Cardiac fibroblast (primary cell): ENCODE data around the gene NOC2L.

Experiments
- DNase-seq, 2 donors: peaks; one replicate each; pipeline versions ENCODE4 v3.0.0 to v3.0.0-alpha.2; 2010; ENCODE audit warnings: low read depth in 2 of 2
- H3K4me3 ChIP-seq, 2 donors: replicated peaks in 1 of 2; 1 replicate in 1 of 2; 2 replicates in 1 of 2; pipeline ENCODE4 v1.5.1; 2011; ENCODE audit warnings: low read depth in 2 of 2, low read length in 2 of 2, mild to moderate bottlenecking in 2 of 2, moderate library complexity in 1 of 2
- TF ChIP-seq, protein P1 (sequence below): IDR thresholded peaks from one replicate; pipeline ENCODE4 v1.5.1; 2011; ENCODE audit warnings: low read depth, mild to moderate bottlenecking, low read length, inconsistent platforms

The NOC2L gene

DNA sequence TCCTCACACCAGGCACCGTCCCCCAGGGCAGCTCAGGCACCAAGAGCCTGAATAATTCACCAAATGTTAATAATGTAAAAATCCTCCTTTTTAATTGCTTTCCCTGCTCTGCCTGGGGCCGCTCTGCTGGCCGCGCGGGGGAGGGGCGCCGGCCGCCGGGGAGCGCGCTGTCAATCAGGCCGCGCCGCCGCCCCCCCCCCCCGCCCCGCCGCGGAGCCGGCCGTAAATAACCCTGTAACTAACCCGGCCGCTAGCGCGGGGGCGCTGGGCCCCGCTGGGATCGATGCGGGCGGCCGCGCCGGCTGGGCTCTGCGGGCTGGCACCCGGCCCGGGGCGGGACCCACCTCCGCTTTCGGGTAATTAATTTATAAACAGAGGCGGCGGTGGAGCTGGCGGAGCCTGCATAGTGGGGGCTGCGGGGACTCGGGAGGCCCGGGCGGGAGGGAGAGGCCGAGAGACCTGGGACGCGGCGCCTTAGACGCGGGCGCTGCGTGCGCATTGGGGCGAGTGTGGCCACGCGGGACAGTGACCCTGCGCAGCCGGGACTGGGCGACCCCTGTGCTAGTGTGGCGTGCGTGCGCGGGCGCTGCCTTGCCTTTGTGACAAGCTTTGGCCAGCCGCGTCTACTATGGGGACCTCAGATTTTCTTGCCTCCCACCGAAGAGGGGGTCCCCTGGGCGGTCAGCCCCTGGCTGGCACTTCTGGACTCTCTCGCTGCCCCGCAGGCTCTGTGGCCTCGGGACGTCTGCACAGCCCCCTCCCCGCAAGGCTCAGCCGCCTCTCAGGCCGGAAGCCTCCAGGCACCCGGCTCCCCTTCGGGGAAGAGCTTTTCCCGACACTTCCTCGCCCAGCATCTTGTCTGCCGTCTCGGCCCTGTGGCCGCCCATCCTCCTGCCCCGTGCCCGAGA lies 18.7 kb downstream of the NOC2L start:
- peak overlapping the region; percentile 15 to 24 for H3K4me3 ChIP-seq
- DNase-seq: peak in 1 of 2 donors; percentile 72
- TF ChIP-seq, protein P1, sequence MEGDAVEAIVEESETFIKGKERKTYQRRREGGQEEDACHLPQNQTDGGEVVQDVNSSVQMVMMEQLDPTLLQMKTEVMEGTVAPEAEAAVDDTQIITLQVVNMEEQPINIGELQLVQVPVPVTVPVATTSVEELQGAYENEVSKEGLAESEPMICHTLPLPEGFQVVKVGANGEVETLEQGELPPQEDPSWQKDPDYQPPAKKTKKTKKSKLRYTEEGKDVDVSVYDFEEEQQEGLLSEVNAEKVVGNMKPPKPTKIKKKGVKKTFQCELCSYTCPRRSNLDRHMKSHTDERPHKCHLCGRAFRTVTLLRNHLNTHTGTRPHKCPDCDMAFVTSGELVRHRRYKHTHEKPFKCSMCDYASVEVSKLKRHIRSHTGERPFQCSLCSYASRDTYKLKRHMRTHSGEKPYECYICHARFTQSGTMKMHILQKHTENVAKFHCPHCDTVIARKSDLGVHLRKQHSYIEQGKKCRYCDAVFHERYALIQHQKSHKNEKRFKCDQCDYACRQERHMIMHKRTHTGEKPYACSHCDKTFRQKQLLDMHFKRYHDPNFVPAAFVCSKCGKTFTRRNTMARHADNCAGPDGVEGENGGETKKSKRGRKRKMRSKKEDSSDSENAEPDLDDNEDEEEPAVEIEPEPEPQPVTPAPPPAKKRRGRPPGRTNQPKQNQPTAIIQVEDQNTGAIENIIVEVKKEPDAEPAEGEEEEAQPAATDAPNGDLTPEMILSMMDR: no peak

DNA sequence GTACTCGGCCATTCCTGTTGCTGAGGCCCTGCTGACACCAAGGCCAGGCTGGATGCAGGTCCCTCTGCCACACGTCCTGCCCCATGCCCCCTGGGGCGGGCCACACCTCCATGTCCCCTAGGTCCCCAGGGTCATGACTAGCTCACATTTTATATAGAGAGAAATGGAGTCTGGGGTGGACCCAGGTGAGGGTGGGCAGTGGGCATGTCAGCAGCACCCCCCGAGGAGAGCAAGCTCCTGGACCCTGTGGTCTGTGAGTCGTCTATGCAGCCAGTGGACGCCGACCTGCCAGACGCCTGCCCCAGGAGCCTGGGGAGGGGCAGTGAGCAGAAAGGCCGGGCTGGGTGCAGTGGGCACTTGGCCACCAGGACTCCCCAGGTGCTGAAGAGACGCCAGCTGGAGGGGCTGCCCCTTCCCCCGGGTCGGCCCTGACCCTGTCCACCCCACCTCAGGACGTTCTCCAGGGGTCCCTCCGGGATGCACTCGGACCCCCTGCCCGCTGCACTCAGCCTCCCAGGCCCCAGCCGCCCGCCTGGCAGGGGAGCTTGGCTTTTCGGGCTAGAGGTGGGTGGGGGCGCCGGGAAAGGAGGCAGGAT lies 19.4 kb downstream of the NOC2L start:
- TF ChIP-seq, protein P1: no peak
- H3K4me3 ChIP-seq: no peak overlapping the region
- no peak for DNase-seq

DNA sequence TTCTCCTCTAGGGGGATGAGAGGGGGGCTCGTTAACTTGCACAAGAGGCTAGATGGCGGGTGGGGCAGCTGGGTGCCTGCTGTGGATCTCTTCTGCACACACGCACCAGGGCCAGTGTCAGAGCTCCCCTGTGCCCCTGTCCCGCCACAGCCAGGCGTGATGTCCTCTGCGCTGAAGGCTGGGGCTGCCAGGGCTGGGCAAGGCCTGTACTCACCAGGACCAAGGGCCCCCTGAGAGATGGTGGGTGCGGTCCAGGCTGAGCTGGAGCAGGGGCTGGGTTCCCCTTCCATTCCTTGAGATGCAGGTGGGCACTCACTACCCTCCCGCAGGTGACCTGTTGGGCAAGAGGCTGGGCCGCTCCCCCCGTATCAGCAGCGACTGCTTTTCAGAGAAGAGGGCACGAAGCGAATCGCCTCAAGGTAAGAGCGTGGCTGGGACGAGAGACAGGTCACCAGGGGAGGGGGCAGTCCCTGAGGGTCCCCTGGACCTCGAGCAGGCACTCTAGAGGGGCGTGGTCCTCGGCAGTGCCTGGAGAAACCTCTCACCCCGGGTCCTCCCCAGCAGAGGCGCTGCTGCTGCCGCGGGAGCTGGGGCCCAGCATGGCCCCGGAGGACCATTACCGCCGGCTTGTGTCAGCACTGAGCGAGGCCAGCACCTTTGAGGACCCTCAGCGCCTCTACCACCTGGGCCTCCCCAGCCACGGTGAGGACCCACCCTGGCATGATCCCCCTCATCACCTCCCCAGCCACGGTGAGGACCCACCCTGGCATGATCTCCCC lies 20.2 kb downstream of the NOC2L start:
- TF ChIP-seq, protein P1: no peak
- no peak overlapping the region for H3K4me3 ChIP-seq
- no peak for DNase-seq

DNA sequence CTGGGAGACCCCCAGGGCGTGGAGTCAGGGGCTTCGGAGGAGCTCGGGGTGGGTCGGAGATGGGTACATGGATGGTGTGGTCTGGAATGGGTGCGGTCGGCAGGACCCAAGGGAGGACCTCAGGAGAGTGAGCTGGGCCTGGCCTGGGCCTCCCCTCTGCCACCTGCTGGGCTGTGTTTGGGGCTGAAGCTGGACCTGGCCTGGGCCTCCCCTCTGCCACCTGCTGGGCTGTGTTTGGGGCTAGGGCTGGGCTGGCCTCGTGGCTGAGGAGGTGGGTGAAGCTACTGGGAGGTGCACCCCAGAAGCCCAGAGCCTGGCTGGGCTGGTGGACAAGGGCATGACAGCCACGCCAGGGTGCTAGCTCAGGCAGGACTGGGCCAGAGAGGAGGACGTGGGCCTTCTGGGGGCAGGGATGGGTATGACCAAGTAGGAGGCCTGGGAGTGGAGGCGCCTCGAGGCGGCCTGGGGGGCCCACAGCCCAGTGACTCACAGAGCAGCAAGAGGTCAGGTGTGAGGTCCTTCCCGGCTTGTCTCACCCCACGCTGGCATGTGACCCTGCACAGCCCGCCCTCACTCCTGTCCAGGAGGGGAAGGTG lies 20.9 kb downstream of the NOC2L start:
- no peak overlapping the region for H3K4me3 ChIP-seq
- peak in 1 of 2 donors; percentile 31 for DNase-seq
- TF ChIP-seq, protein P1: peak; percentile 58

DNA sequence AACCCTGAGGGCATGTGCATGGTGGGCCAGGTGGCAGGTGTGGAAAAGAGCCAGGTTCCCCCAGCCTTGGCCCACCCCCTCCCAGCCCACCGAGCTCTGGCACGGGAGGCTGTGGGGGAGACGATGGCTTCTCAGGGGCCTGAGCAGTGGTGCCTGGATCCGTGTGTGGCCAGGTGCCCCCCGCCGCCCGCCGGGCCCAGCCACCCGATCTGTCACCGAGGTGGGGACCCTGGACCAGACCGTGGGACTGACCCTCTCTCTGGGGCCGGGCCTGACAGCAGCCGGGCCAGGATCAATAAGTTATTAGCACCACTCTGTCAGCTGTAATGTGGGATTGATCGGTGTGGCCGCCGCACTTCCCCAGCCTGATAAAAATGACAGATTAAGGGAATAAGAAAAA lies 21.5 kb downstream of the NOC2L start:
- no peak overlapping the region for H3K4me3 ChIP-seq
- TF ChIP-seq, protein P1: no peak
- no peak for DNase-seq
